HUDEP-2 (cell line): ENCODE results near the gene ELK3.
"Not testable (repeated sequence)": the region's sequence is repeated elsewhere in the genome, so short reads cannot be mapped to it uniquely, and the experiment has no call there.

Experiments used
- DNase-seq, 76 experiments: peaks; one replicate each; lab custom pipeline; 2025; ENCODE audit not compliant: unreplicated experiment in 76 of 76; lab: John Stamatoyannopoulos, UW

ELK3 gene

GRCh38 chr12:96301732-96302131 lies 107.6 kb downstream of the ELK3 start:
- no peak for DNase-seq

DNA sequence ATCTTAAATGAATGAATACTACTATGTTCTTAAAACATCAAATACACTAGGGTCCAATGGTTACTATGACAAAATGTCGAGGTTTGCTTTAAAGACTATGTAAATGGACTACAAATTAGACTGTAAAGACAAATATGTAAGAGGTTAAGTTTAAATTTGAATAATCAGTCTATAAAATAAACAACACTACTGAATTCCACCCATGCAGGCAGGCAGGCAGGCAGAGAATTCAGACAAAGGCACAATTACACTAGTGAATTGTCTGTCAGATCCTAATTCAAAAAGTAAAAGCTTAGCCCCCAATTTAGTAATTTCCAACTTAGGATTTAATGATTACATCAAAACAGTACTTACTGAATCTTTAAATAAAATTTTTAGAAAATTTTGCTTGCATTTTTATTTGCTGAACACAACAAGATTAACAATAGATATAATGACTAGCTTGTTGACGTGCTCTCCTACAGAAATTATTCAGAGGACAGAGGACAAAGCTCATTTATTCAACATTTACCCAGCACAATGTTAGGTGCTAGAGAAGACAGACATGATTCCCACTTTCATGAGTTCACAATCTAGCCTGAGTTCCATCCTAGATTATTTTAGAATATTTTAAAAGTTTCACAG lies 108.6 kb downstream of the ELK3 start:
- no peak for DNase-seq

DNA sequence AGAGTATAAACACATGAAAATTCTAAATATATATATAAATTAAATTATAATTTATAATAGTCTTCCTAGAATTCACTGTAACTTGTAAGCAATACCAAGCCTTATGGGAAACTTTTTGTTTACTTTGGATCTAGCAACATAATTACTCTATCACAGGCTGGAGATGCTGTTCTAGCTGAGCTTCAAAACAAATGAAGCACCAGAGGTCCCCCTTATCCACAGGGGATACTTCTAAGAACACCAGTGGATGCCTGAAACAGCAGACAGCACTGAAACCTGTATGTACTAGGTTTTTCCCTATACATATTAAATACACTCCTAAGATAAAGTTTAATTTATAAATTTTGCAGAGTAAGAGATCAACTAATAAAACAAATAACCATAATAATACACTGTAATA lies 109.5 kb downstream of the ELK3 start:
- no peak for DNase-seq

GRCh38 chr12:96305665-96306064 lies 111.5 kb downstream of the ELK3 start:
- no peak for DNase-seq

DNA sequence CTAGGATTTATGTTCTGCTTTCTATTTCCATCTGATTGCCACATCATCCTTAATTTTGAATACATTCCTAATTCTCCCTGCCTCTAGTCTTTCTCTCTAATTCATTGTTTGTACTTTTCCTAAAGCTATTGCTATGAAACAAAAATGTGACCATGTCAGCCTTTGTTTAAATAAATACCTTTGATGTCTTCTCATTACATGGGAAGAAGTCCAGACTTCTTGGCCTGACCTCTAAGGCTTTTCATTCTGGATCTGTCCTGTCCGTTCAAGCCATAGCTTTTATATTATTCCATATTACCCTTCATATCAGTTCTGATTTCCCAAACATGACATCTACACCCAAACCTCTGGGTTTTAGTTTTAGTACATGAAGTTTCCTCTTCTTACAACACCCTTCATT lies 114.7 kb downstream of the ELK3 start:
- DNase-seq, result no peak

DNA sequence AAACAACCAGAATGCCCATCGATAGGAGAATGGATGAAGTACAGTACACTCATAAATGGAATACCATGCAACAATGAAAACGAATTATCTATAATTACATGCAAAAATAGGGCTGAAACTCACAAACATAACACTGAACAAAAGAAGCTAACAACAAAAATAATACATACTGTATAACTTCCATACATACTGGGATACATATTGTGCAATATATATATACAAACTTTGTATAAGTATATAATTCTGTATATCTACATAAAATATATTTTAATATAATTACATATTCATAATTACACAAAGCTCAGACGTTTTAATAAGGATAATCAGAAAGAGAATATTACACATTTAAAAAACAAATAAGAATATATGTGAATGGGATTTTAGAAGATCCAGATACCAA lies 115.9 kb downstream of the ELK3 start:
- DNase-seq, result no peak

GRCh38 chr12:96311191-96311590 lies 117.0 kb downstream of the ELK3 start:
- DNase-seq, result no peak

- DNase-seq, result no peak
These were observed 119.4 kb downstream of the ELK3 start for GRCh38 chr12:96313606-96314005.

DNA sequence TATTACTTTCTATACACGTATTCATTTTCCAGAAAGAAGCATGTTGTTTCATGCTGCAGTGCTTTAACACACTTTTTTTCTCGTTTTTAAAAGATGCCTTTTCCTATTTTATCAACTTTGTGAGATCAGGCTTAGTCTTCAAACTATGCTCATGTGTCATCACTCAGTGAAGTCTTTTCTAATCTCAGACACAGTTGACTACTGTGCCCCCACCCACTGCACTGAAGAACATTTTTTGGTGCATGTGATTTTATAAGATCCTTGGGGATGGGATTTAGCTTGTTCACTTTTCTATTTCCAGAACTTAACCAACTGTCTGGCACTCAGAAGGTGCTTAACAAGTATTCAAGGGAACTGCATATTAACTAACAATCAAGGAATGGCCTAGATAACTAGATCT lies 120.5 kb downstream of the ELK3 start:
- no peak for DNase-seq

GRCh38 chr12:96315741-96316481 lies 121.7 kb downstream of the ELK3 start:
- not testable (repeated sequence) for DNase-seq

GRCh38 chr12:96317801-96318200 lies 123.6 kb downstream of the ELK3 start:
- DNase-seq, result not testable (repeated sequence)
